PC-9 (cell line): ENCODE results near the gene ZCRB1. TPM values are rescaled to one million over a fixed set of nuclear protein-coding genes. Genes with fewer than 3 reads are reported as not detected.

Experiments
- BruUV-seq: library from RNA; stranded (reverse); fragments of 400-500 nt; replicated peaks from 2 replicates; lab custom pipeline; 2021; lab: Mats Ljungman, UMichigan
- CTCF ChIA-PET: fragments of 300-600 bp; sonication (Branson Sonifier 250); formaldehyde crosslinking; loops from one replicate; lab custom pipeline; 2022; ENCODE audit warnings: antibody characterized with exemption; lab: Charles Lee
- POLR2A ChIA-PET: fragments of 300-600 bp; sonication (Branson Sonifier 250); formaldehyde crosslinking; loops from one replicate; lab custom pipeline; 2022; ENCODE audit warnings: antibody characterized with exemption; ENCODE audit not compliant: unreplicated experiment; lab: Charles Lee
- DNase-seq, 2 experiments: peaks; one replicate each; pipeline versions ENCODE4 v3.0.0 to v3.0.0-alpha.2; 2015 to 2022; ENCODE audit warnings: mixed read lengths in 1 of 2
- H2AFZ ChIP-seq: fragments of 200-600 bp; sonication (generic); 2 replicates; pipeline ENCODE4 v1.8.1; 2017; ENCODE audit warnings: antibody characterized with exemption
- H3F3A ChIP-seq: fragments of 200-600 bp; sonication (generic); 2 replicates; pipeline ENCODE4 v1.8.1; 2017; ENCODE audit warnings: antibody characterized with exemption, mild to moderate bottlenecking, low read depth; ENCODE audit not compliant: insufficient read depth
- H3K27ac ChIP-seq: fragments of 200-600 bp; sonication (generic); 2 replicates; pipeline ENCODE4 v1.6.1; 2016; ENCODE audit warnings: mixed run types
- H3K27me3 ChIP-seq: fragments of 200-600 bp; sonication (generic); 2 replicates; pipeline ENCODE4 v1.6.1; 2016; ENCODE audit warnings: low read depth, mixed run types; ENCODE audit not compliant: insufficient read depth
- H3K36me3 ChIP-seq: fragments of 200-600 bp; sonication (generic); 2 replicates; pipeline ENCODE4 v1.6.1; 2016; ENCODE audit warnings: low read depth, mixed run types
- H3K4me1 ChIP-seq: fragments of 200-600 bp; sonication (generic); replicated peaks from 2 replicates; pipeline ENCODE4 v1.6.1; 2016; ENCODE audit warnings: mixed run types; ENCODE audit not compliant: insufficient read depth
- H3K4me2 ChIP-seq: fragments of 200-600 bp; sonication (generic); 2 replicates; pipeline ENCODE4 v1.6.1; 2017; ENCODE audit warnings: mixed run types
- H3K4me3 ChIP-seq: fragments of 200-600 bp; sonication (generic); 2 replicates; pipeline ENCODE4 v1.6.1; 2016; ENCODE audit warnings: mixed run types
- H3K79me2 ChIP-seq: fragments of 200-600 bp; sonication (generic); 2 replicates; pipeline ENCODE4 v1.6.1; 2017; ENCODE audit warnings: low read depth, mixed run types
- H3K9me2 ChIP-seq: fragments of 200-600 bp; sonication (generic); 2 replicates; pipeline ENCODE4 v1.8.1; 2017; ENCODE audit warnings: mild to moderate bottlenecking; ENCODE audit not compliant: insufficient read depth
- H3K9me3 ChIP-seq: fragments of 200-600 bp; sonication (generic); 2 replicates; pipeline ENCODE4 v1.8.1; 2016; ENCODE audit warnings: low read depth; ENCODE audit not compliant: insufficient read depth
- H4K20me1 ChIP-seq: fragments of 200-600 bp; sonication (generic); 2 replicates; pipeline ENCODE4 v1.8.1; 2017; ENCODE audit not compliant: insufficient read depth
- CTCF ChIP-seq: fragments of 200-600 bp; sonication (generic); conservative IDR thresholded peaks from 2 replicates; pipeline ENCODE4 v1.6.1; 2017; ENCODE audit warnings: mixed run types, antibody characterized with exemption, mild to moderate bottlenecking, moderate library complexity
- EZH2 ChIP-seq: fragments of 200-600 bp; sonication (generic); IDR thresholded peaks from 2 replicates; pipeline ENCODE4 v1.8.0; 2017; ENCODE audit warnings: antibody characterized with exemption, low read depth
- intact Hi-C: fragments of 100-400 bp; cut with micrococcal nuclease; formaldehyde crosslinking; loops from one replicate; pipeline ENCODE4 v1.10.0; 2022; ENCODE audit not compliant: unreplicated experiment
- total RNA-seq: library from RNA; stranded (reverse); gene quantifications from 2 replicates; pipeline ENCODE4 v1.2.3, GENCODE V29; 2021

The ZCRB1 gene
- total RNA-seq, 1 experiment from 2014 or later = 69.3 TPM

DNA sequence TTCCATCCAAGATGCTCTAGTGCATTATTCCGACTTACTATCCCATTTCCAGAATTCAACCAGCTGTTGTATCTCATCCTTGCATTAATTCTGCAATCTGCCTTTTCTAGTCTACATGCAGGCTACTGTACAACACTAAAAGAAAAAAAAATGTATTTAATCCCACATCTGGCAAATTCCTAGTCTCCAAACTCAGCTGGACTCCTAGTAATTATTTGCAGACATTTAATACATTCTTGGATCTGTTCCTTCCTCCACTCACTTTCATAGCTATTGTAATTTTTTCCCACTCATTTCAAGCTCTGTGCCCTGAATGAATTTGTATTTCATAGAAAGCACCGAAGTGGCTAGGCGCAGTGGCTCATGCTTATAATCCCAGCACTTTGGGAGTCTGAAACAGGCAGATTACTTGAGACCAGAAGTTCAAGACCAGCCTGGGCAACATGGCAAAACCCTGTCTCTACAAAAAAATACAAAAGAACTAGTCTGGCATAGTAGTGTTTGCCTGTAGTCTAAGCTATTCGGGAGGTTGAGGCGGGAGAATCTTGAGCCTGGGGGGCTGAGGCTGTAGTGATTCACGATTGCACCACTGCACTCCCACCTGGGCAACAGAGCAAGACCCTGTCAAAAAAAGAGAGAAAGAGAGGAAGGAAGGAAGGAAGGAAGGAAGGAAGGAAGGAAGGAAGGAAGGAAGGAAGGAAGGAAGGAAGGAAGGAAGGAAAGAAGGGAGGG is 48.3 kb downstream of the ZCRB1 start:
- TF ChIP-seq CTCF (no peak), EZH2 (no peak)
- no peak overlapping the region for H3K4me3 ChIP-seq
- no peaks in the 10 kb centered on the region for H3K9me2 ChIP-seq
- H3K9me3 ChIP-seq = peaks cover 3% of the 10 kb centered on the region; the same call in 1 of the 2 replicates
- H3K4me1 ChIP-seq = no peaks in the 10 kb centered on the region
- intact Hi-C loops = no loop called here
- no TSS peak for BruUV-seq
- ChIA-PET POLR2A (no interaction called here), CTCF (no interaction called here)
- no peaks in the 10 kb centered on the region for H4K20me1 ChIP-seq
- H3K79me2 ChIP-seq = no peaks in the 10 kb centered on the region
- no peak for DNase-seq
- no peak overlapping the region for H2AFZ ChIP-seq
- H3K27me3 ChIP-seq = 0 out of 2 replicates have a peak, but pooled peaks cover 3% of the 10 kb centered on the region
- no peaks in the 10 kb centered on the region for H3F3A ChIP-seq
- H3K36me3 ChIP-seq = no peaks in the 10 kb centered on the region
- H3K27ac ChIP-seq = no peak overlapping the region
- H3K4me2 ChIP-seq = no peak overlapping the region

DNA sequence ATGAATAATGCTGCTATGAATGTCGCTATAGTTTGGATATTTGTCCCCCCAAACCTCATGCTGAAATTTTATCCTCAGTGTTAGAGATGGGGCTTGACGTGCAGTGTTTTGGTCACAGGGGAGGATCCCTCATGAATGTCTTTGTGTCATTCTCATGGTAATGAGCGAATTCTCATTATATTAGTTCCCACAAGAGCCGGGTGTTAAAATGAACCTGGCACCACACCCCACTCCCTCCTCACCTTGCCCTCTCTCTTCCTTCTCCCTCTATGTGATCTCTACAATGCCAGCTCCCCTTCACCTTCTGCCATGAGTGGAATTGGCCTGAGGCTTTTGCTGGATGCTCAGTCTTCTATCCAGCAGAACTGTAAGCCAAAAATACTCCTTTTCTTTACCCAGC is 50.4 kb downstream of the ZCRB1 start:
- H3K27ac ChIP-seq = no peak overlapping the region
- H3K9me2 ChIP-seq = no peaks in the 10 kb centered on the region
- peaks cover 11% of the 10 kb centered on the region; the same call in 1 of the 2 replicates for H3K27me3 ChIP-seq
- no peak for DNase-seq
- no peaks in the 10 kb centered on the region for H4K20me1 ChIP-seq
- H3K4me2 ChIP-seq = no peak overlapping the region
- no peaks in the 10 kb centered on the region for H3K4me1 ChIP-seq
- TF ChIP-seq EZH2 = no peak
- no peak for TF ChIP-seq CTCF
- CTCF ChIA-PET = no interaction called here
- H3F3A ChIP-seq = no peaks in the 10 kb centered on the region
- no peak overlapping the region for H2AFZ ChIP-seq
- peaks cover 3% of the 10 kb centered on the region; the same call in 1 of the 2 replicates for H3K9me3 ChIP-seq
- H3K36me3 ChIP-seq = no peaks in the 10 kb centered on the region
- no peaks in the 10 kb centered on the region for H3K79me2 ChIP-seq
- intact Hi-C loops = no loop called here
- BruUV-seq = no TSS peak
- POLR2A ChIA-PET = no interaction called here
- no peak overlapping the region for H3K4me3 ChIP-seq

- BruUV-seq = no TSS peak
- Histone ChIP-seq H4K20me1 (no peaks in the 10 kb centered on the region), H3K9me2 (no peaks in the 10 kb centered on the region), H3K27me3 (peaks cover 11% of the 10 kb centered on the region; the same call in 1 of the 2 replicates), H3K9me3 (peaks cover 3% of the 10 kb centered on the region; the same call in 1 of the 2 replicates), H2AFZ (no peak overlapping the region), H3K27ac (no peak overlapping the region), H3F3A (no peaks in the 10 kb centered on the region), H3K79me2 (no peaks in the 10 kb centered on the region), H3K4me3 (no peak overlapping the region), H3K4me1 (no peaks in the 10 kb centered on the region), H3K4me2 (no peak overlapping the region), H3K36me3 (no peaks in the 10 kb centered on the region)
- intact Hi-C loops = no loop called here
- no peak for DNase-seq
- TF ChIP-seq EZH2 (no peak), CTCF (no peak)
- ChIA-PET POLR2A (no interaction called here), CTCF (no interaction called here)
Measured at GRCh38 chr12:42273706-42274105, 52.2 kb downstream of the ZCRB1 start.
